ENCODE data around the gene PCNX1. TPM values are rescaled to one million over a fixed set of nuclear protein-coding genes. Genes with fewer than 3 reads are reported as not detected.
A peak's percentile ranks its signal among the peaks of the same experiment; 100 is the strongest.

The PCNX1 gene
- total RNA-seq, 6 experiments from 2014 or later, result 35.1 to 49.6 (median 41.1) TPM

- no peak for DNase-seq
- peaks cover 5% of the 10 kb centered on the region; the same call in 1 of the 2 replicates for H3K9me3 Mint-ChIP-seq
- H3K27ac Mint-ChIP-seq, result no peak overlapping the region
- no peak for TF ChIP-seq CTCF (IDR thresholded peaks at IDR 0.05)
- H3K4me1 Mint-ChIP-seq (ENCODE audit: low read depth), result peaks cover 57% of the 10 kb centered on the region
- H3K27me3 Mint-ChIP-seq (ENCODE audit: insufficient read depth), result peaks cover 7% of the 10 kb centered on the region
- peaks cover 35% of the 10 kb centered on the region for H3K36me3 Mint-ChIP-seq (ENCODE audit: low read depth)
- H3K4me3 Mint-ChIP-seq, result no peak overlapping the region
Measured at GRCh38 chr14:71115821-71116567, 208.7 kb downstream of the PCNX1 start.

GRCh38 chr14:71116568-71117122, 209.4 kb downstream of the PCNX1 start:
- DNase-seq, result no peak
- Mint-ChIP-seq H3K36me3 (ENCODE audit: low read depth) (peaks cover 35% of the 10 kb centered on the region), H3K27ac (peak overlapping the region; percentile 89), H3K9me3 (peaks cover 5% of the 10 kb centered on the region; the same call in 1 of the 2 replicates), H3K4me3 (no peak overlapping the region), H3K4me1 (ENCODE audit: low read depth) (peaks cover 57% of the 10 kb centered on the region), H3K27me3 (ENCODE audit: insufficient read depth) (peaks cover 12% of the 10 kb centered on the region)
- no peak for TF ChIP-seq CTCF (IDR thresholded peaks at IDR 0.05)

- Mint-ChIP-seq H3K4me1 (ENCODE audit: low read depth) (peaks cover 50% of the 10 kb centered on the region), H3K9me3 (peaks cover 5% of the 10 kb centered on the region; the same call in 1 of the 2 replicates), H3K27me3 (ENCODE audit: insufficient read depth) (peaks cover 14% of the 10 kb centered on the region), H3K36me3 (ENCODE audit: low read depth) (peaks cover 40% of the 10 kb centered on the region), H3K27ac (peak overlapping the region; percentile 89), H3K4me3 (peak overlapping the region; percentile 32)
- no peak for TF ChIP-seq CTCF (IDR thresholded peaks at IDR 0.05)
- DNase-seq, result peak; percentile 87
Measured at GRCh38 chr14:71117839-71118743, 210.8 kb downstream of the PCNX1 start.

- H3K27ac Mint-ChIP-seq, result peak overlapping the region; percentile 89
- DNase-seq, result peak; percentile 57
Measured at GRCh38 chr14:71119075-71119474, 211.8 kb downstream of the PCNX1 start.

More at GRCh38 chr14:71119075-71119474, 211.8 kb downstream of the PCNX1 start:
- TF ChIP-seq CTCF (IDR thresholded peaks at IDR 0.05), result no peak
- H3K36me3 Mint-ChIP-seq (ENCODE audit: low read depth), result peaks cover 36% of the 10 kb centered on the region
- H3K27me3 Mint-ChIP-seq (ENCODE audit: insufficient read depth), result peaks cover 14% of the 10 kb centered on the region
- peak overlapping the region; percentile 28; the same call in 1 of the 2 replicates for H3K4me3 Mint-ChIP-seq
- peaks cover 40% of the 10 kb centered on the region for H3K4me1 Mint-ChIP-seq (ENCODE audit: low read depth)
- peaks cover 5% of the 10 kb centered on the region; the same call in 1 of the 2 replicates for H3K9me3 Mint-ChIP-seq

Data from HFFc6 (cell line).